Immature natural killer cell (primary cell): ENCODE measurements around the gene NOBOX. TPM values are rescaled to one million over a fixed set of nuclear protein-coding genes. Genes with fewer than 3 reads are reported as not detected.
"Not testable (repeated sequence)": the region's sequence is repeated elsewhere in the genome, so short reads cannot be mapped to it uniquely, and the experiment has no call there.

Experiments
- DNase-seq, 3 donors: peaks; one replicate each; pipeline ENCODE4 v3.0.0; 2022; ENCODE audit warnings: mixed read lengths in 1 of 3
- H3K27ac Mint-ChIP-seq, 6 donors: one replicate each; pipeline ENCODE4 v1.8.0; 2020; ENCODE audit warnings: mixed read lengths in 6 of 6, mild to moderate bottlenecking in 5 of 6, inconsistent platforms in 4 of 6, moderate library complexity in 3 of 6
- H3K27me3 Mint-ChIP-seq, 3 donors: one replicate each; pipeline ENCODE4 v1.8.0; 2020 to 2021; ENCODE audit warnings: low read depth in 3 of 3, mild to moderate bottlenecking in 3 of 3, mixed read lengths in 3 of 3, moderate library complexity in 3 of 3, inconsistent platforms in 1 of 3
- H3K36me3 Mint-ChIP-seq, 3 donors: one replicate each; pipeline ENCODE4 v1.8.0; 2020; ENCODE audit warnings: mixed read lengths in 3 of 3, inconsistent platforms in 2 of 3, mild to moderate bottlenecking in 2 of 3
- H3K4me1 Mint-ChIP-seq, 2 donors: one replicate each; pipeline ENCODE4 v1.8.0; 2020; ENCODE audit warnings: inconsistent platforms in 2 of 2, mild to moderate bottlenecking in 2 of 2, mixed read lengths in 2 of 2, moderate library complexity in 1 of 2
- H3K4me3 Mint-ChIP-seq, 5 donors: one replicate each; pipeline ENCODE4 v1.8.0; 2020; ENCODE audit warnings: mild to moderate bottlenecking in 5 of 5, mixed read lengths in 5 of 5, inconsistent platforms in 3 of 5, moderate library complexity in 3 of 5
- H3K9me3 Mint-ChIP-seq, 6 donors: one replicate each; pipeline ENCODE4 v1.8.0; 2020; ENCODE audit warnings: mild to moderate bottlenecking in 6 of 6, mixed read lengths in 6 of 6, inconsistent platforms in 4 of 6, moderate library complexity in 3 of 6
- polyA plus RNA-seq, 3 donors: library from polyadenylated mRNA; unstranded; fragments of 300-500 nt; fragmentation: Illumina TruSeq; gene quantifications; one replicate each; pipeline ENCODE4 v1.2.3, GENCODE V29; 2021

NOBOX gene
- not detected for polyA plus RNA-seq

- H3K27ac Mint-ChIP-seq, result no peak within 1 kb of the TSS
- H3K9me3 Mint-ChIP-seq, result peaks cover 0 to 2% (median 0%) of the 10 kb centered on the region in 6 donors
- no peaks in the 10 kb centered on the region for H3K36me3 Mint-ChIP-seq
- no peak for DNase-seq
- H3K4me3 Mint-ChIP-seq, result no peak within 1 kb of the TSS
- no peaks in the 10 kb centered on the region for H3K4me1 Mint-ChIP-seq
- H3K27me3 Mint-ChIP-seq, result peaks cover 2% of the 10 kb centered on the region in 3 donors
Measured at GRCh38 chr7:144403649-144404061, at the start of gene NOBOX. TSS of gene NOBOX (minus strand) at chr7:144403693.

DNA sequence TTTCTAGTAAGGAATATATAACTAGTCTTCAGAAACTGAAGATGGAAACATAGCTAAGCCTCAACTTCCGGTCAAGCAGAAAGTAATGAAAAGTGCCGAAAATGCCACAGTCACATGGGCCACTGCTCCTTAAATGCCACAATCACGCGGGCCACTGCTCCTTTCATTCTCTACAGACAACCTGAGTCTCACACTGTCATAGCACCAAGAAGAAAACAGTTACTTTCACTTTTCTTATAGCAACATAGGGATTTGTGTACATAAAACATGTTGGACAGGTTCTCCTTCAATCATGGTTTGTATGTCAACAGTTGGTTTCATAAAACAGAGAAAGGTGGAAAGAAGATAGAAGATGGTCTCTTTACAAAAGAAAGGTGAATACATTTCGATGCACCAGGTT is 48.6 kb upstream of the NOBOX start:
- H3K4me1 Mint-ChIP-seq, result peaks cover 0 to 2% of the 10 kb centered on the region in 2 donors
- no peak overlapping the region for H3K4me3 Mint-ChIP-seq
- no peak overlapping the region for H3K27ac Mint-ChIP-seq
- no peaks in the 10 kb centered on the region for H3K27me3 Mint-ChIP-seq
- H3K36me3 Mint-ChIP-seq, result peaks cover 12 to 21% (median 13%) of the 10 kb centered on the region in 3 donors
- DNase-seq, result no peak
- H3K9me3 Mint-ChIP-seq, result peaks cover 0 to 4% (median 0%) of the 10 kb centered on the region in 6 donors

DNA sequence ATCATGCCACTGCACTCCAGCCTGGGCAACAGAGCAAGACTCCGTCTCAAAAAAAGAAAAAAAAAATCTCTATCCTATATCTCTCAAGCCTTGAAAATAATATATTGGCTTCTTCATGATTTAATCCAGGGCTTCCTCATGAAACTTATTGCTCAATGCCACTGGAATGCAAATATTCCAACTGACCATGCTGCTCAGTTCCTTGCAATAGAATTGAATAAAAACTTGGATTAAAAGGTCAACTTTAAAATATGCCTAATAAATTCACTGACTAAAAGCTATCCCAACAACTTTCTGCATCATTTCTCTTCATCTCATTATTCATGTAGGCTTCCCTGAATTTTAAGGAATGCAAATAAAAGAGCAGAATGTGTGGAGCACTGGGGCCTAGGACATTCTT is 42.1 kb upstream of the NOBOX start:
- Mint-ChIP-seq H3K9me3 (no peaks in the 10 kb centered on the region), H3K27me3 (no peaks in the 10 kb centered on the region), H3K27ac (no peak overlapping the region), H3K4me1 (no peaks in the 10 kb centered on the region), H3K36me3 (no peaks in the 10 kb centered on the region), H3K4me3 (no peak overlapping the region)
- DNase-seq, result no peak

DNA sequence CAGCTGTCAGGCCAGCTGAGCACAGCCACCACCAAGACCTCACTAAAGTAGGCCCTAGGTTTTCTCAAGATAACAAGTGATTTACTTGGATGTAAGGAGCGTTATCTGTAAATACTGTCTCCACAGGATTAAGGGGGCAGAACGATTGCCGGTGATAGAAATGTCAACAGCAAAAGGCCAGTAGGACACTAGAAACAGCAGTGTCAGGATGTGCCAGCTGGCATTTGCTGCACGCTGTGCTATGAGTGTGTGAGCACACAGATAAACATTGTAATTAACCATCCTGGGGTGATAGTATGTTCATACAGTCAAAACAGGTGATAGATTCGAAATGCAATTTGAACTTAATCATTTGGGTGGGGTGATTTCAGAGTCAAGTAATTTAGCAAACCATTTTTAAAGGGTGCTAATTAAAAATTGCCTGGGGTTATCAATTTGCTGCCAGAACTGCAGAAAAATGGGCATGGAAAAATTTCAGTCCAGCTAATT is 36.3 kb upstream of the NOBOX start:
- no peaks in the 10 kb centered on the region for H3K27me3 Mint-ChIP-seq
- peaks cover 0 to 3% (median 0%) of the 10 kb centered on the region in 6 donors for H3K9me3 Mint-ChIP-seq
- no peak overlapping the region for H3K27ac Mint-ChIP-seq
- H3K4me3 Mint-ChIP-seq, result no peak overlapping the region
- H3K4me1 Mint-ChIP-seq, result no peaks in the 10 kb centered on the region
- no peak for DNase-seq
- H3K36me3 Mint-ChIP-seq, result no peaks in the 10 kb centered on the region

- no peak overlapping the region for H3K27ac Mint-ChIP-seq
Measured at GRCh38 chr7:144438759-144439158, 35.3 kb upstream of the NOBOX start.

DNA sequence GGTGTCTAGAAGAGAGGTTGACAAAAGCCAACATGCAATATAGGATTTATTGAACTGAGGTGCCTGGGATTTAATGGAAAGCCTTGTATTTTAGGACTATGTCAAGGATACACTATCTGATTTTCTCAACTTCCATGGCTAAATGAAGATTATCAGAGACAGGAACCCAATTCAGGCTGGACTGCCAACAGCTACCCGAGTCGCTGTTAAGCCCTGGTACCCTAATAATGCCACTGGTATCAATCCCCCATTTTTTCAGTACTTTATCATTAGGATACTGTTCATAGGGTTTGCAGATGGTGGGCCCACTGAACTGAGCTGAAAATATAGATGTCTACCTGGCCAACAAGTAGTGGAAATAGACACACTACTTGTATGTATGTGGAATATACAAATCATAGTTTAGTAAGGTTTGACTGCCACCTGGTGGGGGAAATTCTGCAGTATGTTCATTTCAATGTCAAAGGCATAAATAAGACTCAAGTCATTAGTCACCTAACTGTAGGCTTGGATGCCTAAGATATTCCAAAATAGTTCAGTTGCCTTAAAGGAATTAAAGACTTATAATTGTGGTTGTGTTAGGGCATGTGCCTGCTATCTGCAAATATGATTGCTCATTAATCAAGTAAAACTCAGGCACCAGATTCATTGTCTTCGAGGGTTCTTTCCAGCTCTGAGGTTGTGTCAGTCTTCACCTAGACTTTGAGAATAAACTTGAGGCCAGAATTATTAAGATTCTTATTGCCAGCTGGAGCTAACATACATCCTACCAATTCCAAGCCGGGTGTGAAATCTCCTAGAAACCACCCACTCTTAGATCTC is 34.1 kb upstream of the NOBOX start:
- peak in 1 of 3 donors; percentile 4 for DNase-seq

More at GRCh38 chr7:144438759-144439158, 35.3 kb upstream of the NOBOX start:
- Mint-ChIP-seq H3K27me3 (no peaks in the 10 kb centered on the region), H3K4me3 (no peak overlapping the region), H3K9me3 (peaks cover 0 to 3% (median 0%) of the 10 kb centered on the region in 6 donors), H3K4me1 (no peaks in the 10 kb centered on the region), H3K36me3 (no peaks in the 10 kb centered on the region)
- DNase-seq, result no peak

GRCh38 chr7:144436500-144436899 is 33.0 kb upstream of the NOBOX start:
- no peak overlapping the region for H3K27ac Mint-ChIP-seq
- peaks cover 0 to 3% (median 0%) of the 10 kb centered on the region in 6 donors for H3K9me3 Mint-ChIP-seq
- peaks cover 0 to 5% (median 3%) of the 10 kb centered on the region in 3 donors for H3K27me3 Mint-ChIP-seq
- H3K36me3 Mint-ChIP-seq, result no peaks in the 10 kb centered on the region
- no peak for DNase-seq
- no peaks in the 10 kb centered on the region for H3K4me1 Mint-ChIP-seq
- H3K4me3 Mint-ChIP-seq, result no peak overlapping the region

More for the DNA sequence above, 34.1 kb upstream of the NOBOX start:
- Mint-ChIP-seq H3K9me3 (peaks cover 0 to 3% (median 0%) of the 10 kb centered on the region in 6 donors), H3K36me3 (no peaks in the 10 kb centered on the region), H3K27ac (no peak overlapping the region), H3K4me1 (no peaks in the 10 kb centered on the region), H3K27me3 (peaks cover 0 to 3% (median 2%) of the 10 kb centered on the region in 3 donors), H3K4me3 (no peak overlapping the region)

GRCh38 chr7:144428431-144428830 is 24.9 kb upstream of the NOBOX start:
- DNase-seq, result no peak
- H3K4me1 Mint-ChIP-seq, result no peaks in the 10 kb centered on the region
- H3K27me3 Mint-ChIP-seq, result peaks cover 2 to 7% (median 3%) of the 10 kb centered on the region in 3 donors
- no peaks in the 10 kb centered on the region for H3K36me3 Mint-ChIP-seq
- H3K9me3 Mint-ChIP-seq, result peaks cover 0 to 18% (median 1%) of the 10 kb centered on the region in 6 donors
- H3K27ac Mint-ChIP-seq, result no peak overlapping the region
- no peak overlapping the region for H3K4me3 Mint-ChIP-seq

DNA sequence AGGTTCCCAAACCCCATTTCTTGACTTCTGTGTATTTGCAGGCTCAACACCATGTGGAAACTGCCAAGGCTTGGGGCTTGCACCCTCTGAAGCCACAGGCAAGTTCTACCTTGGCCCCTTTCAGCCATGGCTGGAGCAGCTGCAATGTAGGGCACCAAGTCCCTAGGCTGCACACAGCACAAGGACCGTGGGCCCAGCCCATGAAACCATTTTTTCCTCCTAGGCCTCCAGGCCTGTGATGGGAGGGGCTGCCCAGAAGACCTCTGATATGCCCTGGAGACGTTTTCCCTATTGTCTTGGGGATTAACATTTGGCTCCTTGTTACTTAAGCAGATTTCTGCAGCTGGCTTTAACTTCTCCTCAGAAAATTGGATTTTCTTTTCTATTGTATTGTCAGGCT is 24.0 kb upstream of the NOBOX start:
- not testable (repeated sequence) for H3K4me3 Mint-ChIP-seq, H3K27ac Mint-ChIP-seq, DNase-seq, H3K27me3 Mint-ChIP-seq, H3K36me3 Mint-ChIP-seq, H3K4me1 Mint-ChIP-seq
- peaks cover 0 to 18% (median 1%) of the 10 kb centered on the region in 6 donors for H3K9me3 Mint-ChIP-seq

- not testable (repeated sequence) for H3K36me3 Mint-ChIP-seq, H3K9me3 Mint-ChIP-seq, H3K4me1 Mint-ChIP-seq, H3K27ac Mint-ChIP-seq, H3K27me3 Mint-ChIP-seq, H3K4me3 Mint-ChIP-seq, DNase-seq
Measured at GRCh38 chr7:144418931-144419330, 15.4 kb upstream of the NOBOX start.

GRCh38 chr7:144416341-144416740 is 12.8 kb upstream of the NOBOX start:
- no peaks in the 10 kb centered on the region for H3K4me1 Mint-ChIP-seq
- peaks cover 0 to 5% (median 0%) of the 10 kb centered on the region in 6 donors for H3K9me3 Mint-ChIP-seq

DNA sequence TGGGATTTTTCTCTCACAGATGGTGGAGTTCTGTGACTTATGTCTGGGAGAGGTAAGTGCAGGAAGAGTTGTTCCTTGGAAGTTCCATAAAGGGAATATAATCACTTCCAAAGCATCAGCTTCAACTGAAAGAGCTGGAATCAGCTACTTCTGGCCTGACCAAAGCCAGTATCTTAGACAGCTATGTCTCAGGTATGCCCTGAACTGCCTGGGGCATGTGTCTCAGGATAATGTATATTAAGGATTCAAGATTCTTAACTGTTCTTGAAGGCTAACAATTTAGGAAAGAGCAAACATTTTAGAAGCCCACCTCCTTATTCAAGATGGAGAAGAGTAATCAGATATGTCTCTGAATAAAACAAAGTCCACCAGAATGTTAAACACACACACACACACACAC is 12.4 kb upstream of the NOBOX start:
- no peaks in the 10 kb centered on the region for H3K4me1 Mint-ChIP-seq
- H3K27me3 Mint-ChIP-seq, result peaks cover 0 to 3% (median 0%) of the 10 kb centered on the region in 3 donors
- no peak for DNase-seq
- peaks cover 0 to 5% (median 0%) of the 10 kb centered on the region in 6 donors for H3K9me3 Mint-ChIP-seq
- H3K27ac Mint-ChIP-seq, result no peak overlapping the region
- H3K36me3 Mint-ChIP-seq, result peaks cover 0 to 3% (median 0%) of the 10 kb centered on the region in 3 donors
- no peak overlapping the region for H3K4me3 Mint-ChIP-seq

More at GRCh38 chr7:144416341-144416740, 12.8 kb upstream of the NOBOX start:
- H3K4me3 Mint-ChIP-seq, result no peak overlapping the region
- H3K27me3 Mint-ChIP-seq, result peaks cover 0 to 3% (median 0%) of the 10 kb centered on the region in 3 donors
- H3K27ac Mint-ChIP-seq, result no peak overlapping the region
- H3K36me3 Mint-ChIP-seq, result peaks cover 0 to 3% (median 0%) of the 10 kb centered on the region in 3 donors
- DNase-seq, result no peak

DNA sequence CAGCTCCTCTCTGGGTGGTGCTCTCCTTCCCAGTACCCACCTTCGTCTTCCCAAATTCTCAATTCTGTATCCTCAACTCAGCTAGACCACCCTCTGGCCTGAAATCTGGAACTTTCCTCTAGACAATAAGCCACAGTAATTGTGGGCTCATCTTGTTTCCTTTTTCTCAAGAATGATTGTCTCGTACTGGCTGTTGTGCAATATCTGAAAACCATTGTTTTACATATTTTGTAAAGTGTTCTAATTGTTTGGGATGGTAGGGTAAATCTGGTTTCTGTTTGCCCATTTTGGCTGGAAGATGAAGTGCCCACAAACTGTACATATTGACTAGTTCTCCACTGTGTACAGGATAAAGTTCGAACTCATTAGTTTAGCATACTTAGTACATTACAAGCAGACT is 11.3 kb upstream of the NOBOX start:
- peaks cover 0 to 5% (median 0%) of the 10 kb centered on the region in 6 donors for H3K9me3 Mint-ChIP-seq
- no peak for DNase-seq
- H3K4me3 Mint-ChIP-seq, result no peak overlapping the region
- H3K4me1 Mint-ChIP-seq, result no peaks in the 10 kb centered on the region
- no peak overlapping the region for H3K27ac Mint-ChIP-seq
- peaks cover 0 to 3% (median 0%) of the 10 kb centered on the region in 3 donors for H3K36me3 Mint-ChIP-seq
- H3K27me3 Mint-ChIP-seq, result peaks cover 0 to 6% (median 2%) of the 10 kb centered on the region in 3 donors

- H3K27me3 Mint-ChIP-seq, result peaks cover 2 to 6% (median 4%) of the 10 kb centered on the region in 3 donors
Measured at GRCh38 chr7:144410441-144410840, 6.9 kb upstream of the NOBOX start.

More at GRCh38 chr7:144410441-144410840, 6.9 kb upstream of the NOBOX start:
- no peak overlapping the region for H3K4me3 Mint-ChIP-seq
- peaks cover 0 to 3% (median 0%) of the 10 kb centered on the region in 3 donors for H3K36me3 Mint-ChIP-seq
- no peak overlapping the region for H3K27ac Mint-ChIP-seq
- no peak for DNase-seq
- H3K4me1 Mint-ChIP-seq, result no peaks in the 10 kb centered on the region
- H3K9me3 Mint-ChIP-seq, result peaks cover 0 to 2% (median 0%) of the 10 kb centered on the region in 6 donors
